AG09309 (cell line): ENCODE data around the gene EXOSC2.

Experiments
- DNase-seq: peaks from one replicate; pipeline ENCODE4 v3.0.0-alpha.2; 2010; ENCODE audit warnings: low read depth
- H3K4me3 ChIP-seq: 2 replicates; pipeline ENCODE4 v1.5.1; 2011; ENCODE audit warnings: mild to moderate bottlenecking, low read depth, low read length, moderate library complexity; ENCODE audit not compliant: control insufficient read depth
- CTCF ChIP-seq: IDR thresholded peaks from 2 replicates; pipeline ENCODE4 v1.5.1; 2011; ENCODE audit warnings: mild to moderate bottlenecking, low read depth, low read length, inconsistent platforms; ENCODE audit not compliant: insufficient read depth, control insufficient read depth; ENCODE audit errors: missing control alignments

The EXOSC2 gene

DNA sequence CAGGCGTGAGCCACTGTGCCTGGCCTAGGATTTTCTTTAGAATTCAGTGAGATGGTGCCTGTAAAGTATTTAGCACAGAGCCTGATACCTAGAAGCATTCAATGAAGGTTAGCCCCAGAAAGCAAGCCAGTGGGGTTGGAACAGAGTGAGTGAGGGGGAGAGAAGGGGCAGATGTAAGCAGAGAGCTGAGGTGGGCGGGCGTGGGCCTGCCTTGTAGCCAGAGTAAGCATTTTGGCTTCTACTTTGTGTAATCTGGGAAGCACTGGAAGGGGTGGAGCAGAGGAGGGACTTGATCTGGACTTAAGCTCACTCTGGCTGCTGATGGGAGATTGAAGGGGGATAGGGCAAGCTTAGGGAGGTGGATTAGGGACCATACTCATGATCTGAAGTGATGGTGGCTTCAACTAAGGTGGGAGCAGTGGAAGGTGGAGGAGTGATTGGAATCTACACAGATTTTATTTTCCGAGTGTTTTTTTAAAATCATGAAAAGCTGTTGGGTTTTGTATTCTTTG is 2.6 kb downstream of the EXOSC2 start:
- no peak for TF ChIP-seq CTCF
- DNase-seq: no peak
- H3K4me3 ChIP-seq: no peak overlapping the region

DNA sequence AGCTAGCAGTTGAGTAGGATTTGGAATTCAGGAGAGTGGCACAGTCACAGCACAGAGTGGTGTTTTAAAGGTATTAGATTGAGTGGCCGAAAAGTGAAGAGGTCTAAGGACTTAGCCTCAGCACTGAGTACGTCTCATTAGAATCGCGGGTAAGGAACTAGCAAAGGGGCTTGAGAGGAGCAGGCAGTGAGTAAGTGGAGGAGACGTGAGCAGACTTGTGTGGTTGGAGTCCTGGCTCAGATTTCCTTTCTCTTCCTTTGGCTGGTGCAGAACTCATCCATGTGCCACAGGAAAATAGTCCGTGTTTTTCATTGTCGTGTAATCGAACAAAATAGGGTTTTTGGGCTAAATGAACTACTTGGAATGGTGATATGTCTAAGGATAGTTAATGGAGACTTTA is 3.4 kb downstream of the EXOSC2 start:
- DNase-seq: no peak
- no peak overlapping the region for H3K4me3 ChIP-seq
- TF ChIP-seq CTCF: no peak

DNA sequence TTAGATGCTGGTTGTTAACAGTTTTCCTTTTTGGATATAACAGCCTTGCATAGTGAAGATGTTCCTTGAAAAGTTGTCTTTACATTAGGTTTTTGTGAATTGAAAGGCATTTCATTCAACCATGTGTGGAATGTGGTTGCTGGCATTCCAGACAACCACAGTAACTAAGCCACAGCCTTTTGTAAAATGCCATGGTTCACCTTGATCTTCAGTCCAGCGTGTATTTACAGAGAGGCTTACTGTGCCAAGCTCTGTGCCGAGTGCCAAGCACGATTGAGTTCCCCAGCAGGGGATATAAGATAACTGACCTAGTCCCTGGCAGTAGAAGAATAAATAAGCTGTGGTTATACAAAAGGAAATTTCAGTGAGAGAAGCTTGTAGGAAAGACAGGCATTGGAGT is 4.9 kb downstream of the EXOSC2 start:
- H3K4me3 ChIP-seq: no peak overlapping the region
- no peak for TF ChIP-seq CTCF
- DNase-seq: no peak

- TF ChIP-seq CTCF: no peak
- no peak for DNase-seq
- no peak overlapping the region for H3K4me3 ChIP-seq
Observed at GRCh38 chr9:130699047-130699446, 5.5 kb downstream of the EXOSC2 start.

DNA sequence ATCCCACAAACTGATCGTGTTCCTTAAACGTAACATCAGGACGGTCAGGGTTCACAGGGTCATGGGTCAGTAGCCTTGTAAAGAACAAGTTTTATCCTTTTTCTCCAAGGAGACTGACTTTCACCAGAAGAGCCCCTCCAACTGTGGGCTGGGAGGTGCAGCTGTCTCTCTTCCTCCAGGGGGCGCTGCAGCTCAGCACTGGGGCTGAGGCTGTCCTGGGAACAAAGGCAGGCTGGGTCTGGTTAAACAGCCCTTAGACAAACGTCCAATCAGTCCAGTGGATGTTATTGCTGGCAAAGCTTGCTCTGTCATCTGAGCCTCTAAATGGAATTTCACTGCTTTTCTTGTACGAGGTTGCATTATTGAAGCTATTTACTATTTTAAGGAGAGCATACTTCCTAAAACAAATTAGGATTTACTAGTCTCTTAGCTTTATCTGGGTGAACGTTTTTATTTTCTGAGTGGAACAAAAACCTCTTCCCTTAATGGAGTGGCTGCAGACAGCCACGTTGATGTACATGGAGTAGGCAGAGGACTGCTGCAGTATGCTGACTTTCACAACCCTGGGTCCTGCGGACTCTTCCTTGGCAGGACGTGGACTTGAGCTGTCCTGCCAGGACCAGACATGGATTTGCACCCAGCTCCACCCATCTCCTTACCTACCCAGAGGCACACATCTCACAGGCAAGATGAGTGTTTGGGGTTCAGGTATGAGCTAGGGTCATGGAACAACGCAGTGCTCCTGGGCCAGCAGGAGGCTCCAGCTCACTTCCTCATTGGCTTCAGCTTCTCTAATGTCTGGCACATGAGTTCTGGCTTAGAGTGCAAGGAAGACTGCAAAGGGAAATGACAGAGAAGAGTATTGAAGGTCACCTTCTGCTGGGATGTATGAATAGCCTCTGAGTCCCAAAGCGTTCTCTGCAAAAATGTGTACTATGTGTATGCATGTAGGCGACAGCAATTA is 7.8 kb downstream of the EXOSC2 start:
- DNase-seq: peak; percentile 42
- peak; percentile 97 for TF ChIP-seq CTCF
- H3K4me3 ChIP-seq: no peak overlapping the region

DNA sequence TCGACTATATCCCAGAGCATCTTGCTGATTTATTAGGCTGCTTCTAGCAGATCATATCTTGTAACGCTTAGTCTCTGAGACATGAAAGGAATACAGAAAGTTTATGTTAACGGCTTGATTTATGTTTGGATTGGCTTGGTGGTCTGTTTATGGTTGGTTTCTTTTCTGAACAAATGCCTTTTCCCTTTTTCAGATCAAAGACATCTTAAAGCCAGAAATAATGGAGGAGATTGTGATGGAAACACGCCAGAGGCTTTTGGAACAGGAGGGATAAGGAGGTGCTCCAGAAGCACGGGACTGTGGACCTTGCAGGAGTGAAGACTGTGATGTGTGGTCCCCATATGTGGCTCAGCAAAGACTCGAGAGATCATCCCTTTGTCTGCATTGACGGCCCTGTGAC is 9.9 kb downstream of the EXOSC2 start:
- TF ChIP-seq CTCF: no peak
- no peak overlapping the region for H3K4me3 ChIP-seq

More for the DNA sequence above, 9.9 kb downstream of the EXOSC2 start:
- DNase-seq: no peak
